H9 (cell line): ENCODE data around the gene SBK3. TPM values are rescaled to one million over a fixed set of nuclear protein-coding genes. Genes with fewer than 3 reads are reported as not detected.
A peak's percentile ranks its signal among the peaks of the same experiment; 100 is the strongest.

ENCODE experiments used
- DNase-seq: peaks from one replicate; pipeline ENCODE4 v3.0.0-alpha.2; 2017
- H2AFZ ChIP-seq: one replicate; pipeline ENCODE4 v1.6.1; 2013; ENCODE audit warnings: mild to moderate bottlenecking, low read length, control low read depth, moderate library complexity
- H2AK5ac ChIP-seq: 2 replicates; pipeline ENCODE4 v1.6.1; 2013; ENCODE audit warnings: low read length, control low read depth, mixed read lengths; ENCODE audit not compliant: insufficient read length
- H2BK120ac ChIP-seq: one replicate; pipeline ENCODE4 v1.6.1; 2013; ENCODE audit warnings: low read depth, mild to moderate bottlenecking, low read length, control low read depth, inconsistent platforms; ENCODE audit not compliant: poor library complexity, severe bottlenecking
- H2BK12ac ChIP-seq: 2 replicates; pipeline ENCODE4 v1.6.1; 2013; ENCODE audit warnings: low read length, control low read depth, mixed read lengths, low read depth; ENCODE audit not compliant: insufficient read length
- H2BK15ac ChIP-seq: 2 replicates; pipeline ENCODE4 v1.6.1; 2013; ENCODE audit warnings: low read depth, low read length, control low read depth
- H2BK20ac ChIP-seq: one replicate; pipeline ENCODE4 v1.6.1; 2013; ENCODE audit warnings: low read depth, mild to moderate bottlenecking, low read length, control low read depth, inconsistent platforms; ENCODE audit not compliant: poor library complexity, severe bottlenecking
- H2BK5ac ChIP-seq: 2 replicates; pipeline ENCODE4 v1.6.1; 2013; ENCODE audit warnings: low read length, control low read depth, mixed read lengths; ENCODE audit not compliant: insufficient read length
- H3K14ac ChIP-seq: 2 replicates; pipeline ENCODE4 v1.6.1; 2013; ENCODE audit warnings: low read length, control low read depth; ENCODE audit not compliant: insufficient read depth
- H3K18ac ChIP-seq: 2 replicates; pipeline ENCODE4 v1.6.1; 2013; ENCODE audit warnings: low read depth, mild to moderate bottlenecking, mixed read lengths, low read length, control low read depth; ENCODE audit not compliant: insufficient read length
- H3K23ac ChIP-seq: 2 replicates; pipeline ENCODE4 v1.6.1; 2013; ENCODE audit warnings: low read length, control low read depth, mixed read lengths, low read depth; ENCODE audit not compliant: insufficient read length
- H3K23me2 ChIP-seq: 2 replicates; pipeline ENCODE4 v1.6.1; 2013; ENCODE audit warnings: low read depth, mild to moderate bottlenecking, mixed read lengths, low read length, control low read depth; ENCODE audit not compliant: insufficient read length, poor library complexity, severe bottlenecking
- H3K27ac ChIP-seq: 2 replicates; pipeline ENCODE4 v1.5.1; 2013; ENCODE audit warnings: low read length, control low read depth, mixed read lengths, low read depth; ENCODE audit not compliant: insufficient read length
- H3K27me3 ChIP-seq: 2 replicates; pipeline ENCODE4 v1.6.1; 2013; ENCODE audit warnings: low read length, control low read depth, inconsistent platforms; ENCODE audit not compliant: insufficient read depth
- H3K4ac ChIP-seq: 2 replicates; pipeline ENCODE4 v1.6.1; 2013; ENCODE audit warnings: low read depth, mild to moderate bottlenecking, control low read depth, inconsistent platforms, low read length, moderate library complexity
- H3K4me1 ChIP-seq: 2 replicates; pipeline ENCODE4 v1.6.1; 2013; ENCODE audit warnings: low read length, control low read depth, inconsistent platforms; ENCODE audit not compliant: insufficient read depth
- H3K4me2 ChIP-seq: 2 replicates; pipeline ENCODE4 v1.6.1; 2013; ENCODE audit warnings: low read length, control low read depth, mixed read lengths; ENCODE audit not compliant: insufficient read length, insufficient read depth
- H3K56ac ChIP-seq: 2 replicates; pipeline ENCODE4 v1.6.1; 2013; ENCODE audit warnings: low read depth, mild to moderate bottlenecking, mixed read lengths, low read length, control low read depth; ENCODE audit not compliant: insufficient read length
- H3K79me1 ChIP-seq: 2 replicates; pipeline ENCODE4 v1.6.1; 2013; ENCODE audit warnings: low read depth, mild to moderate bottlenecking, moderate library complexity, low read length, control low read depth, inconsistent platforms; ENCODE audit not compliant: insufficient read depth, poor library complexity, severe bottlenecking
- H3K79me2 ChIP-seq: 2 replicates; pipeline ENCODE4 v1.6.1; 2013; ENCODE audit warnings: low read length, control low read depth, inconsistent platforms; ENCODE audit not compliant: insufficient read depth
- H3K9ac ChIP-seq: 2 replicates; pipeline ENCODE4 v1.6.1; 2013; ENCODE audit warnings: low read length, control low read depth, mixed read lengths; ENCODE audit not compliant: insufficient read length; ENCODE audit errors: extremely low read depth
- H3K9me3 ChIP-seq: one replicate; pipeline ENCODE4 v1.6.1; 2013; ENCODE audit warnings: low read depth, low read length, inconsistent platforms; ENCODE audit not compliant: control insufficient read depth
- H3T11ph ChIP-seq: one replicate; pipeline ENCODE4 v1.6.1; 2013; ENCODE audit warnings: mild to moderate bottlenecking, low read length, control low read depth, inconsistent platforms
- H4K20me1 ChIP-seq: one replicate; pipeline ENCODE4 v1.6.1; 2013; ENCODE audit not compliant: control insufficient read depth, insufficient read length, insufficient read depth
- H4K5ac ChIP-seq: 2 replicates; pipeline ENCODE4 v1.6.1; 2013; ENCODE audit warnings: low read depth, mild to moderate bottlenecking, mixed read lengths, low read length, control low read depth; ENCODE audit not compliant: insufficient read length
- H4K8ac ChIP-seq: replicated peaks from 2 replicates; pipeline ENCODE4 v1.6.1; 2013; ENCODE audit warnings: low read length, control low read depth, mixed read lengths, low read depth; ENCODE audit not compliant: insufficient read length
- H4K91ac ChIP-seq: 2 replicates; pipeline ENCODE4 v1.6.1; 2013; ENCODE audit warnings: low read depth, mild to moderate bottlenecking, moderate library complexity, mixed read lengths, low read length, control low read depth; ENCODE audit not compliant: insufficient read length
- H3K27ac Mint-ChIP-seq, 3 experiments: 2 replicates in 2 of 3; 3 replicates in 1 of 3; pipeline ENCODE4 v1.8.0; 2020 to 2021; ENCODE audit warnings: mixed read lengths in 3 of 3, mild to moderate bottlenecking in 1 of 3, moderate library complexity in 1 of 3
- H3K27me3 Mint-ChIP-seq: 2 replicates; pipeline ENCODE4 v1.8.0; 2021; ENCODE audit warnings: low read depth, mild to moderate bottlenecking, moderate library complexity, mixed read lengths
- H3K36me3 Mint-ChIP-seq, 3 experiments: 2 replicates in 2 of 3; 3 replicates in 1 of 3; pipeline ENCODE4 v1.8.0; 2020 to 2021; ENCODE audit warnings: low read depth in 3 of 3, mixed read lengths in 3 of 3; ENCODE audit not compliant: insufficient read depth in 1 of 3
- H3K4me1 Mint-ChIP-seq, 2 experiments: 2 replicates each; pipeline ENCODE4 v1.8.0; 2020; ENCODE audit warnings: mixed read lengths in 2 of 2
- H3K4me3 Mint-ChIP-seq, 2 experiments: 2 replicates in 1 of 2; 3 replicates in 1 of 2; pipeline ENCODE4 v1.8.0; 2020 to 2021; ENCODE audit warnings: mild to moderate bottlenecking in 2 of 2, mixed read lengths in 2 of 2, moderate library complexity in 1 of 2
- H3K9me3 Mint-ChIP-seq, 2 experiments: 2 replicates in 1 of 2; 3 replicates in 1 of 2; pipeline ENCODE4 v1.8.0; 2020; ENCODE audit warnings: mild to moderate bottlenecking in 2 of 2, mixed read lengths in 2 of 2, moderate library complexity in 1 of 2
- WGBS: extraction: QIAGEN DNeasy Blood & Tissue Kit; methylation state at CpG from one replicate; pipeline ENCODE4 v1.1.7; 2013; ENCODE audit warnings: missing lambda C conversion rate, low lambda C conversion rate, mixed read lengths; ENCODE audit not compliant: insufficient read length; ENCODE audit errors: extremely low coverage; 5-methylcytosine and 5-hydroxymethylcytosine counted together
- long read RNA-seq: library from polyadenylated mRNA; unstranded; transcript quantifications from one replicate; pipeline ENCODE4 v2.0.0, GENCODE V29; 2020
- total RNA-seq: library from RNA; stranded (reverse); gene quantifications from 2 replicates; pipeline ENCODE4 v1.2.1, GENCODE V29; 2021
- TF ChIP-seq, protein P1 (sequence below): fragments of 200-600 bp; sonication (generic); conservative IDR thresholded peaks from 3 replicates; pipeline ENCODE4 v1.8.0; 2021; ENCODE audit warnings: antibody characterized with exemption, mild to moderate bottlenecking

Gene SBK3, protein sequence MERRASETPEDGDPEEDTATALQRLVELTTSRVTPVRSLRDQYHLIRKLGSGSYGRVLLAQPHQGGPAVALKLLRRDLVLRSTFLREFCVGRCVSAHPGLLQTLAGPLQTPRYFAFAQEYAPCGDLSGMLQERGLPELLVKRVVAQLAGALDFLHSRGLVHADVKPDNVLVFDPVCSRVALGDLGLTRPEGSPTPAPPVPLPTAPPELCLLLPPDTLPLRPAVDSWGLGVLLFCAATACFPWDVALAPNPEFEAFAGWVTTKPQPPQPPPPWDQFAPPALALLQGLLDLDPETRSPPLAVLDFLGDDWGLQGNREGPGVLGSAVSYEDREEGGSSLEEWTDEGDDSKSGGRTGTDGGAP
- 0.48 and 0.70 TPM in 2 replicates for total RNA-seq
- long read RNA-seq, partial matches to known transcripts = 1 of 3 reads
- long read RNA-seq, other reads (novel, unspliced or antisense) = 2 of 3 reads

- Histone ChIP-seq H3K4ac (no peak within 1 kb of the TSS), H3T11ph (no peak within 1 kb of the TSS), H3K56ac (no peak within 1 kb of the TSS), H4K8ac (no peak within 1 kb of the TSS), H3K4me1 (no peaks in the 10 kb centered on the region), H3K23ac (no peak within 1 kb of the TSS), H3K79me2 (no peaks in the 10 kb centered on the region), H2AFZ (no peak within 1 kb of the TSS), H3K14ac (no peak within 1 kb of the TSS), H3K4me2 (no peak within 1 kb of the TSS), H2BK120ac (no peak within 1 kb of the TSS), H3K18ac (peak within 1 kb of the TSS; percentile 11), H3K27ac (no peak within 1 kb of the TSS), H2BK15ac (no peak within 1 kb of the TSS), H2AK5ac (no peak within 1 kb of the TSS), H3K79me1 (no peaks in the 10 kb centered on the region), H2BK5ac (no peak within 1 kb of the TSS), H3K23me2 (peaks cover 7% of the 10 kb centered on the region), H2BK12ac (no peak within 1 kb of the TSS), H3K9me3 (no peaks in the 10 kb centered on the region), H3K9ac (no peak within 1 kb of the TSS), H4K91ac (no peak within 1 kb of the TSS), H4K20me1 (no peaks in the 10 kb centered on the region), H4K5ac (no peak within 1 kb of the TSS), H3K27me3 (no peaks in the 10 kb centered on the region), H2BK20ac (no peak within 1 kb of the TSS)
- peaks cover 16% of the 10 kb centered on the region for H3K27me3 Mint-ChIP-seq
- peaks cover 20 to 45% of the 10 kb centered on the region in 2 experiments for H3K4me1 Mint-ChIP-seq
- no peaks in the 10 kb centered on the region; a peak in 1 of 7 replicates for H3K36me3 Mint-ChIP-seq
- peak within 1 kb of the TSS in 1 of 3 experiments; percentile 94; a peak in 3 of 7 replicates for H3K27ac Mint-ChIP-seq
- H3K9me3 Mint-ChIP-seq = peaks cover 2 to 14% of the 10 kb centered on the region in 2 experiments; a peak in 2 of 5 replicates
- DNase-seq = no peak
- H3K4me3 Mint-ChIP-seq = peak within 1 kb of the TSS in 1 of 2 experiments; percentile 28; a peak in 1 of 5 replicates
- WGBS = no CpG with 5 or more reads among the region's 10 CpGs
- TF ChIP-seq, protein P1, sequence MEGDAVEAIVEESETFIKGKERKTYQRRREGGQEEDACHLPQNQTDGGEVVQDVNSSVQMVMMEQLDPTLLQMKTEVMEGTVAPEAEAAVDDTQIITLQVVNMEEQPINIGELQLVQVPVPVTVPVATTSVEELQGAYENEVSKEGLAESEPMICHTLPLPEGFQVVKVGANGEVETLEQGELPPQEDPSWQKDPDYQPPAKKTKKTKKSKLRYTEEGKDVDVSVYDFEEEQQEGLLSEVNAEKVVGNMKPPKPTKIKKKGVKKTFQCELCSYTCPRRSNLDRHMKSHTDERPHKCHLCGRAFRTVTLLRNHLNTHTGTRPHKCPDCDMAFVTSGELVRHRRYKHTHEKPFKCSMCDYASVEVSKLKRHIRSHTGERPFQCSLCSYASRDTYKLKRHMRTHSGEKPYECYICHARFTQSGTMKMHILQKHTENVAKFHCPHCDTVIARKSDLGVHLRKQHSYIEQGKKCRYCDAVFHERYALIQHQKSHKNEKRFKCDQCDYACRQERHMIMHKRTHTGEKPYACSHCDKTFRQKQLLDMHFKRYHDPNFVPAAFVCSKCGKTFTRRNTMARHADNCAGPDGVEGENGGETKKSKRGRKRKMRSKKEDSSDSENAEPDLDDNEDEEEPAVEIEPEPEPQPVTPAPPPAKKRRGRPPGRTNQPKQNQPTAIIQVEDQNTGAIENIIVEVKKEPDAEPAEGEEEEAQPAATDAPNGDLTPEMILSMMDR = no peak
Observed at GRCh38 chr19:55545443-55545842, at the start of gene SBK3. Gene SBK3, minus strand, starts transcription at chr19:55545543. Its CDS starts 0 bp downstream, at chr19:55545543.
